Activated effector memory CD4-positive, alpha-beta T cell treated with anti-CD3 and anti-CD28 coated beads, Interleukin-2, amount 50 U/mL, for 16 hours (primary cell): ENCODE measurements around the gene QPCT.

Experiments used
- DNase-seq: peaks from one replicate; pipeline ENCODE4 v3.0.0-alpha.2; 2020

The QPCT gene

DNA sequence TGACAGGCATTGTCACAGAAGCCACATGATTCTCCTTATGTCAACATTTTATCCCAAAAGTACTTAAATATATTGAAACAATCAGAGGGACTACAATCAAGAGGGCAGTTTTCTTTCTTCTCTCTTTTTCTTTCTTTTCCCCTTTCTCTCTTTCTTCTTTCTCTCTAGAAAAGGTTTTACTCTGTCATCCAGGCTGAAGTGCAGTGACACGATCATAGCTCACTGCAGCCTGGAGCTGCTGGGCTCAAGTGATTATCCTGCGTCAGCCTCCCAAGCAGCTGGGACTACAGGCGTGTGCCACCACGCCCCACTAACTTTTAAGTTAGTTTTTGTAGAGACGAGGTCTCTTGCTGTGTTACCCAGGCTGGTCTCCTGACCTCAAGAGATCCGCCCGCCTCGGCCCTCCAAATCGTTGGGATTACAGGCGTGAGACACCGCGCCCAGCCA is 18.8 kb upstream of the QPCT start:
- DNase-seq = no peak

DNA sequence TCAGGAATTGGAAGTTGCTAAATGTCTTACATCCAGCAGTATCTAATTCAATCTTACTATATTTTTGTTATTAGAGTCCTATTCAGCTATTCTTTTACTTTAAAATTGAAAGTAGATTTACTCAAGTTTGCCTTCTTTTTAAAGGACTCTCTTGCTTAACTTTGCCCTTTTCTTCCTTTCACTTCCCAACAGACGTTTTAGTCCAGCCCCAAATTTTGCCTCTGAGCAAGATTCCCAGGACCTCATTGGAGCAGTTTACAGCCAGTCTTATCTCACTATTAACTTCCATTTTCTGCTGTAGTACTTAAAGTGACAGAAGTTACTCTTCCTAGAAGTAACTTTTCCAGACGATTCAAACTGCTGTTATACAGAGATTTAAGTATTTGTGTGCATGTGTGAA is 18.1 kb upstream of the QPCT start:
- no peak for DNase-seq

DNA sequence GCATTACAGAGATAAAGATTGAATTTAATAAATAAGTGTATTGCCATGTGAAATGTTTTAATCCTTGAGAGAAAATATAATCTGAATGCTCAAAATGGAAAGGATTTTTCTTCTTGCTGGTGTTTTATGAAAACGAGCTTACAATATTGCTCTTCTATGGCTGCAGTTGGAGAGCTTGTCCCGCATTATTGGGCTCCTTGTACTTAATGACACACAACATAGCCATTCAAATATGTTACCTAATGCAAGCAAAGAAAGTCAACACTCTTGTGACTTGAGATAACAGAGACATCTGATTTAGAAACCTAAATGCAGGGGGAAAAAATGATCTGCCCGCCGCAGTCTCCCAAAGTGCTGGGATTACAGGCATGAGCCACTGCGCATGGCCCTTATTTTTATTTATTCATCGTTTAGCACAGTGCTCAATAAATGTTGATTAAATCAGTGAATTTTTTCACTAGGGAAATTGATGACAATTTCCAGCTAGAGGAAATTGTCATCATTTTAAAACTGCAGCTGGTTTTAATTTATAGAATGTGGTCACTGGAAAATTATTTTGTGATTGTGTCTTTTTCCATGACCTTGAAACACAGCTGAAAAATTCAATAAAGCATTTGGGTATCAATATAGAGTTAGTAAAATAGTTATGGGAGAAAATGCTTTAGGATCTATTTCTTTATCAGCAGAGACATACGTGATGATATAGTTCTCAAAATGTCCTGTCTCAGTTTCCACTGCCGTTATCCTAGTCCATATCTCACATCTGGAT is 17.4 kb upstream of the QPCT start:
- DNase-seq = no peak

DNA sequence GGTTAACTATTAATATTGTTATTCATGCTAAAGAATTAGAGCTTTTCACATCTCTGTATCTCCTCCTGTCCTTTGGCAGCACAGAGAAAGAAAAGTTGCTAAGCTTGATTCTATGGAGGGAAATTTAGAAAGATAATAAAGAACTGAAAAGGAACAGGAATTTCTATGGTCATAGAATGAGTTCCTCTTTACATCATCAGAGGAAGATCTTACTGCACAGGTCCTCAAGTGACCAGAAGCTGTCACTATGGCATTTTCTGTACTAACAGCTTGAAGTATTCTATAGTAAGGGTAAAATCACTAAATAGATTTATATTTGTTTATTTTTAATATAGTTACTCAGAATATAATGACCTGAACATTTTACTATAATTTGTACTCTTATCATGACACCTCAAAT is 13.7 kb upstream of the QPCT start:
- DNase-seq = no peak

DNA sequence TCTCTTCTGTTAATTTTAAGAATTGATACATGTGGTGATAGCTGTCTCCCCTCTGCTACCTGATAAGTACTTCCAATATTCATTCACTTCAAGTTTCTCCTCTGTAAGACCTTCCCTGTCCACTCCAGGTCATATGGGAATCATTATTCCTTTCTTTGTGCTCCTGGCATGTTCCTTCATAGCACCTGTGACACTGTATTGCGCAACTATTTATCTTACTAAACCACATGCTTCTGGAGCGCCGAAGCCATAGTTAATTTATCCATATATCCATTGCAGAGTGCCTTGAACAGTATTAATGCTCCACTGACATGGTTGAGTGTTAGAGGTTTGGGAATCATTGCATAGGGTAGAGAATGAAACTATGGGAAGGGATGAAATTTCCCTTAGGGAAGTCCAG is 11.9 kb upstream of the QPCT start:
- DNase-seq = no peak

DNA sequence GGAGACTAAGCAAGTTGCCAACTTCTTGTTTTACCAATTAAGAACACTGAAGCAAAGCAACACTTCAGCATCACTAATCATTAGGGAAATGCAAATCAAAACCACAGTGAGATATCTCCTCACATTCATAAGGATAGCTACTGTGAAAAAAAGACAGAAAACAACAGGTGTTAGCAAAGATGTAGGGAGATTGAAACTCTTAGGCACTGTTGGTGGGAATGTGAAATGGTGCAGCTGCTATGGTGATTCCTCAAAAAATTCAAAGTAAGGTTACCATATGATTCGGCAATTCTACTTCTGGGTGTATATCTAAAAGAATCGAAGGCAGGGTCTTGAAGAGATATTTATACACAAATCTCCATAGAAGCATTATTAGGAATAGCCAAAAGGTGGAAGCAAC is 11.2 kb upstream of the QPCT start:
- no peak for DNase-seq

DNA sequence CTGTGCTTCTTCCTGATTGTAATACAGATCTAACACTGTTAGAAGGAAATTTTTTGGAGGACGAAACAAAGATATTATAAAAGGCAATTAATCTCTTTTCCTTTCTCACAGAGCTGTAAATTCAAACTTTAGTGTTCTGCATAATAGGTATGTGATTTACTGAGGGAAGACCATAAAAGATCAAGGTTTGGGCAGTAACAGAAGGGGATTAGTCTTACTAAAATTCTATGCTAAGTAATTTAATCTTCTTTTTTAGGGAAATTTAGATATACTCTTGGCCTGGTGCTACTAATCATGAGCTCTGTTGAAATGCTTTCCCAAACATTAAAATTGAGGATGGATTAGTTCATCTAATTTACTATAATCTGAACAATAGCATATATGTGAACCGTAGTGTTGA is 8.8 kb upstream of the QPCT start:
- DNase-seq = no peak

DNA sequence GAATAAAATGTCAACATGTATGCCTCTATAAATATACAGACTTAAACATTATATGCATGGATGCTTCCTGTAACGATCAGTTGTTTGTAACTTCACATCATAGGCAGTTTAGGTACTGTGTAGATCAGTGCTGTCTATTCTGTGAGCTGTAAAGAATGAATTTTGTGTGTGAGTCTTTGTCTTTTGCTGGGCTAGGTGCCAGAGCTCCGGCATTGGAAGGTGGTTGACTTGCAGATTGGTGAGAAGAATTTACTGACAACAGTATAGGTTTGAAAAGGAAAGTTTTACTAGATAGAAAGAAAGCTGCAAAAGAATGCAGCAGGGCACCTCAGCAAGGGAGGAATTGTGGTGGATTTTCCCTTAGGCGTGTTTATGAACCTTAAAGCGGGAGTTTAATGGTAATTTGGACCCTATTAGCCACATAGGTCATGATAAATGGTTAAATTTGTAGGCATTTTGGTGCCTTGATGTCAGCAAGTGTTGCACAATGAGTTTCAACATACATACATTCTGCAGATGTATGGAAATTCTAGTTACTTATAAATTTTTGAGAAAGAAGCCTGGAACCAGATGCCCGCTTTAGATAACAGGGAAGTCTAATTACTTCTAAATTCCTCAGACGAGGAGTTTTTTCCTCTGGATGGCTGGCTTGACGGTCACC is 6.7 kb upstream of the QPCT start:
- DNase-seq = no peak

DNA sequence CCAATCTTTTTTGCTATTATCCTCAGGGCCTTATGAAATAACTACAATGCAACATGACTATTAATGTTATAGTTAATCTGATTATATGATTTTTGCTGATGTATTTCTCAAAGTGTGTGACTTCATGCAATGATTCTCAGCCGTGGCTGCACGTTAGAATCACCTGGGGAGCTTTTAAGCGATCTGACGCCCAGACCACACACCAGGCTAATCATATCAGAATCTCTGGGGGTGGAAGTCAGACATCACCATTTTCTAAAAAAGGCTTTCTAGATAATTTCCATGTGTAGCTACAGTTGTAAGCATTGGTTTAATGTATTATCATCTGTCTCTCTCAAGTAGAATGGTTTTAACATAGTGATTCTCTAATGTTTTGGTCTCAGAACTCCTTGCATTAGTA is 5.5 kb upstream of the QPCT start:
- DNase-seq = no peak

DNA sequence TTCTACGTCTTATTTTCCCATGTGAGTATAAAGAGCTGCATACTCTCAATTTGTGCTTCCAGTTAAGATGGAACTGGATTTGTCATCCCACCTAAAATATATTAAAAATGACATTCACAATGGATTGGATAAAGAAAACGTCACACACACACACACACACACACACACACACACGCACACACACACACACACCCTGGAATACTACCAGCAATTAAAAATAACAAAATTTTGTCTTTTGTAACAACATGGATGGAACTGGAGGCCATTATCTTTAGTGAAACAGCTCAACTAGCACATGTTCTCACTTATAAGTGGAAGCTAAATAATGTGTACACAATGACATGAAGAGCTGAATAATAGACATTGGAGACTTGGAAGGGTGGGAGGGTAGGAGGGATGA is 3.8 kb upstream of the QPCT start:
- no peak for DNase-seq

DNA sequence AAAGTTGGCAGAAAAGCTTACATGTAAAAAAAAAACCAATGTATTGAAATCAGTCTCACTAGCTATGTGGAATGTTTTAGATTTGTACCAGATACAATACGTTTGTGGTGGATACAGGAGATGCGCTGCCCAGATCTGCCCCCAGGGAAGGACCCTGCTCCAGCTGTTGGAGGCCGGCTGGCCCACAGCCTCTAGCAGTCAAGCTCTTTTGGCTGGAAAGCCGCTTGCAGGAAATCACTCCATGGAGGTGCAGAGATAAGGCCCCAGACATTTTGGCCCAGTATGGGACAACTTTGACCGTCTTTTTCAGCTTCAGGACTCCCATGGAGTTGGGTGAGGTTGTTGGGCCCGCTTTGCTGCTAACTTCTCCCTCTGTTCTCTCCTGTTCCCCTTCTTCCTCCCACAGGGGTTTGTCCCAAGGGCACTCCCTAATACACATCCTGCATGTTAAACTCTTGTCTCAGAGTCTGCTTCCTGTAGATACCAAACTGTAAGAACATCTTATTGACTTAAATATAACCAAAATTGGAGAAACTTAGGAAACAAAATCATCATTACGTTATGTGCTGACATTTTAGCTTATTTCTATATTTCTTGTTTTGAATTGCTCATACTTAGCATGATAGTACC is 1.7 kb upstream of the QPCT start:
- no peak for DNase-seq

DNA sequence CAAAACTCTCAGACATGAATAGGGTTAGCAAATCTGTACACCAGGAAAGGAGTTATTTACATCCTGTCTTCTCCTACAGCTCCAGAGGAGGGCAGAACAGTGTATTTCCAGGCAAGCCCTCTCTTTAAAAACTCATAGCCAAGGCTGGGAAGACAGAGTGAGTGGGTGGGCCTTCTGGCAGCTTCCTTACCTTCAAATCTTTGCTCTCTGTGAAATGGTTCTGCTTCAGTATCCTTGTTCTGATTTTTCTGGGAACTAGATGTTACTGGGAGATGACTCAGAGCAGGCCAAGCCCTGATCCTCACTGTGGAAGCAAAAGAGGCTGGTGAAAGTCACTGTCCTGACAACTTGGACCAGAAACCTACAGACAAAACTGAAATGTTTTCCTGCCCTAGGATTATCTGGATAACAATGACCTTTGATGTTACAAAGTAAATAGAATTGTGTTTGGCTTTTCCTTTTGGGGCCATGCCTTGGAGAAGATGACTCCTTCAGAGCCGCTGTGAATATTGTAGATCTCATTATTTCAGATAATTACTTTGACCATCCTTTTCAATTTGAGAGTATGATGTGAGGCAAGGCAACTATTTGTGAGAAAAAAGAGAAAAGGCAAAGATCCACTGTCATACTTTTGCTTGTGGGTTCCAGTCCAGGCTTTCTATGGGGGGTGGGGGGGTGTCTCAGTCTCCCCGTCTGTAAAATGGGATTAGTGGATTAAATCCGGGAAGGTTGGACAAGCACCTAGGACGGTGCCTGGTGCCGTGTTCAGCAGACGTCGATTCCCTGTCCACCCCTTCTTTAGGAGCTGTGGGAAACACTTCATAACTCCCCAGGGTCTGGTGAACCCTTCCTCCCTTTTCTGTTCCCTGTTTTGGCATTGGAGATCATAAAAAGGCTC is 644 bp upstream of the QPCT start:
- DNase-seq = no peak

DNA sequence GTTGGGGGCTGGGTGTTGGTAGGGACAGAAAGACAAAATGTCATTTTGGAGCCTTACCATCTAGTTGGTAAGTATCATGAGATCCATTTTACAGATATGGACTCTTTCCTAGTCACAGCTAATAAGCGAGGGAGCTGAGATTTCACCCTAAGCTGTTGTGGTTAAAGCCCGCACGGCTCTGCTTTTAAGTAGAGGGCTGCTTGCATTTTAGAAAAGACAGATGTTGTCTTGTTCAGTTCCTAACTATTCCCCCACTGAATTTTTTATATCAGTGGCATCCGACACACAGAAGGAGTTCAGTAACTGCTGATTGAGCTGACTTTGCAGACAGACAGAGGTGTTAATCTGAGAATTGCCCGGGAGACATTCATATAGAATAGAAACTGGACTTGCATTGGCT is 3.7 kb downstream of the QPCT start:
- DNase-seq = no peak

DNA sequence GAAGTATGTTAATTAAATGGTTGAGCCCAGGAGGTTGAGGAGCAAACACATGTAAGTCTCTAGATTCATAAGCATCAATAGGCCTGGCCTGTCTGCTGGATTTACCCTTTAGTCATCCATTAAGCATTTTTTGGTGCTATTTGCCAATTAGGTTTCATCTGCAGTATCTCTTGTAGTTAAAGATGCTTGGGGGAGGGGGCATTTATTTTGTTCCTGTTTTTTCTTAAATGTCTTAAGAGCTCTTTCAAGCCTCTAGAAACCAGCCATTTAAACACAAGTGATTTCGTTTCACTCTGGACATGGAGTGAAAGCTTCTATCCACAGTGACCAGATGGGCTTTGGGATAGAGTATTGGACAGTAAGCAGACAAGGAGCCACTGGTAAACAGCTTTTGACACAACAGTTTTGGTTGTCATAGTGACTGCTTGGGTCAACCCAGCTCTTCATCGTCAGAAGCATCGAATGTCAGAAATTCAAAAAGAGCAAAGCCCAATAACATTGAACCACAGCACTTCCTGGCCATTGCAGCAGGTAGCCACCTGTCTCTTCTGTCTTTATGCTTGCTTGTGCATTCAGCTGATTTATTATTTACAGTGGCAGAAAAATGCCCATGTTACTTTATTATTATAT is 4.9 kb downstream of the QPCT start:
- no peak for DNase-seq

DNA sequence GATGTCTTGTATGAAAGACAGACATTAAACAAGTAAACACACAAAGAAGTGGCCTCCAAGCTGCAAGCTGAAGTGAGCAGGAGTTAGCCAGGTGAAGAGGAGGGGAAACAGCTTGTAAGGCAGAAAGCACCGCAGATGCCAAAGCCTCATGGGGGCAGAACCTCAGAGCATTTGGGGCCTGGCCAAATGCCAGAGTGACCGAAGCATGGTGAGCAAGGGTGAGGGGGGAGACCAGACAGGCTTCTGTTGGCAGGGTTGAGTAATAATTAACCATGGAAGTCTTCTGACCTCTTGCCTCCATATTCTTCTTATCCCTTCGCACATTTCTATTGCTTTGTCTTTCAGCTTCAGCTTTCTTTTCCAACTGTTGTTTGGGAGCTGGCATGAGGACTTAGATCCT is 5.6 kb downstream of the QPCT start:
- no peak for DNase-seq

DNA sequence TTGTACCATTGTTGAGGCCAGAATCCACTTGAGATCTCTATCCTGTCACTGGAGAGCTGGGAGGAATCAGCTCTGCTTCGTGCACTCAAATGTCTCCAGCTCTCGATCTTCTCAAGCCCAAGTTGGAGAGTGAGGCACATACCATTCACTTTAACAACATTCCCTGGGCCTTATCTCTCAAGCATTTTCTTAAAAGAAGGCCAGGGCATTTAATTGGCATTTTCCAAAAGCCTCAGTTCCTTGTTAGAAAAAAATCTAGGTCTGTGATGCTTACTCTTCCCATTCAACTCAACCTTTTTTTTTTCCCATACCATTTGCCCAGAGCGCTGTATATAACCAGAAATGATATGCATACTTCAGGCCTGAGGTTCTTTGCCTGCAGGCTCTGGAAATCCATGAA is 10.1 kb downstream of the QPCT start:
- no peak for DNase-seq

DNA sequence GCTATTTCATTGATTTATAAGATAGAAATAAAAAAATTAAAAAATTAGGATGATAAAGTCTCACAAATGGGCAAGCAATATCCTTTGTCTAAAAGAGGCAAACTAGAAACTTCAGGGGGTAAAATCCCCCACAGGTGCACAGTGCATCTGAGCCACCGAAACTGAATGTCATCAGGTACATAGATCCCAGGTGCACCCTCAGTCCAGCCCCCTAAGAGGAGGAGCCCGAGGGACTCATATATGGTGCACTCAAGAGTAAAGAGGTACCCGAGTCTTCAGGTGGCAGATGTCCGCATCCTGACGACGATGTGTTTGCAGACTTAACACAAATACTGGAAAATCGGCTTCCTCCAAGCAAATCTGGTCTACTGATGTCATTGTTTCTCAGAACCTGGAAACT is 11.3 kb downstream of the QPCT start:
- DNase-seq = no peak

DNA sequence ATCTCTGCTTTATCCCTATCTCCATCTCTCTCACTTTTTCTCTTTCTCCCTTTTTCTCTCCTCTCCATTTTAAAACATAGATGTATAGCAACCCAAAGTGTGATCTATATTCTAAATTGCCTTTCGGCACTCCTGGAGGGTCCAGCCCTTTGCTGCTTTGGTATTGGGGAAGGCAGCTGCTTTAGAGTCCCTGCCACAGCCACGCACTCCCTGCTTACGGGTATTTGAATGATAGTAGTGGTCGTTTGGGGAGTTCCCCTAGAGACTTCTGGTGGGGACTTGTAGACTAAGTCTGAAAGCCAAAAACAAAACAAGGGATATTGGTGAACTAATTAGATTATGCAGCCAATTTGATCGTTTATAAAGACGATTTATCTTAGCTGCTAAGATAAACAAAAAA is 11.9 kb downstream of the QPCT start:
- no peak for DNase-seq

DNA sequence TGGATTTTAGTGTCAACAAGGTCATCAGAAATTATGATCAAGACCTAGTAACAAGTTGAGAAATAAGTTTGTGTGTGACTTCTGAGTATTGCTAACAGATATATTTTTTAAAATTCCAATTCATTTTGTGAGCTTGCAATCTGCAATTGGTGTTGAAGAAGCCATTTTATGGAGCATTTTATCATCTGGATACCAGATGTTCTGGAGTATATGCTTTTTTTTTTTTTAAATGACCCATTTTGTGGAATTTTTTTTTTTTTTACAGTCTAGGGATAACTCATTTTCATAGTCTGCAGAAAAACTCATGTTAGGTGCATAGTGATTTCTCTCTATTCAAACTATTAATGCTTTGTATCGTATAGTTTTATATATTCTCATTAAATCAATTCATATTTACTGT is 12.6 kb downstream of the QPCT start:
- no peak for DNase-seq

DNA sequence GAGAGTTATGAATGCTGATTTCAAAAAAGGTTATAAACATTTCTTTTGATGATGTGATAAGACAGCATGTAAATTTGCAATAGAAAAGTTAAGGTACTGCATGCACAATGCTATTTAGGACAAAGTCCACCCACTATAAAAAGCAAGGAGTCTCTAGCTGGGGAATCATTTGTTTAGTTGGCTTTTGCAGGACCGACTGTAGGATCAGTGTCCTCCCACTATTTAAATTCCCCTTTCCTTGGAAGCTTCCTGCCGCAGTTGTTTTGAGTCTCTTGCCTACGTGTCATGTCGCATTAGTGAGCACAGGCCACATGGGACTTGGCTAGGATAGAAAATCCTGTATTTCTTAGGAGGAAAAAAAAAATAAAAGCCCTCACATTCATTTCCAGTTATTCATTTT is 13.1 kb downstream of the QPCT start:
- DNase-seq = no peak

DNA sequence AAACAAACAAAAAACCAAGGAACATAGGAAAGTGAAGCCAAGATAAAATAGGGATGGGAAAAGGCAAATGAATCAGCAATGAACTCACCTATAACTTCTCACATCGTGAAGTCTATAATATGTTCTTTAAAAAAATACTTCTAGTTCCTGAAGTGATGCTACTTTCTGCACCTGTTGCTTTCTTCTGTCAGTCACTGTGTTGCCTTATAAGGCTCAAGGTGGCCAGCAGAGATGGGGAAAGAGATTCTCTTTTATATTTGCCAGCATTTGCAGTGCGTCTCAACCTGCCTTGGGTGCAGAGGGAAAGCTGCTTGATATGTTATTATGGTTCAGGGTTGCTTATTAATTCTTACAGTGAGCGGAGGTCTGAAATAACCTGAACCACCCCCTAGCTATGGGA is 14.0 kb downstream of the QPCT start:
- DNase-seq = no peak

DNA sequence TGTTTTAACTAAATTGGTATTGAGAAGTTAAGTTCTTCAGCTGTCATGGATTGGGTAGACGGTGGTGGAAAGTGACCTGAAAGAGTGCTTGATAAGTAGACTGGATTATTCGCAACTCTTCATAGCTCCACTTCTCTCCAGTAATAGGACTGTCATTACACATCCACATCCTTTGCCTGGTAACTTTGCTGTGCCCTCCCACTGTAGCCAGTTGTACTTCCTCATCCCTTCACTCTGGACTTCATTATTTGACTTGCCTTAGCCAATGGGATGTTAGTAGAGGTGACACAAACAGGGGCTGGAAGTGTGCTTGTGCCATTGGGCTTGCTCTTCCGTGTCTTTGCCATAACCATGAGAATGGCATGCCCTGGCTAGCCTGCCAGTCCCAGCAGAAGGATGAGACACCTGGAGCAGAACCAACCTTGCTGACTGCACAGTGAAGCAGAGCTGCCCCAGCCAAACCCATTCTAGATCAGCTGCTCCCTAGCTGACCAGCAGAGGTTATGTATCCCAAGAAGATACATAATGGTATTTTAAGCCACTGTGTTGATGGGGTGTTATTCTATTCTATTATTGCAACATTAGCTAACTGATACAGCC is 16.9 kb downstream of the QPCT start:
- no peak for DNase-seq
